A204.1 (cell line): ENCODE data around the gene ATAD3A.
A peak's percentile ranks its signal among the peaks of the same experiment; 100 is the strongest.
"Not testable (repeated sequence)": the region's sequence is repeated elsewhere in the genome, so short reads cannot be mapped to it uniquely, and the experiment has no call there.

ENCODE experiments used
- FAIRE-seq: peaks from 2 replicates; lab custom pipeline; 2012; peaks lifted over from hg19 to GRCh38; lab: Jason Lieb, UNC

ATAD3A gene

GRCh38 chr1:1511533-1512285, at the start of gene ATAD3A:
Gene ATAD3A, plus strand, starts transcription at chr1:1512162. Its CDS starts 107 bp downstream, at chr1:1512269.
- peak; percentile 9 for FAIRE-seq

DNA sequence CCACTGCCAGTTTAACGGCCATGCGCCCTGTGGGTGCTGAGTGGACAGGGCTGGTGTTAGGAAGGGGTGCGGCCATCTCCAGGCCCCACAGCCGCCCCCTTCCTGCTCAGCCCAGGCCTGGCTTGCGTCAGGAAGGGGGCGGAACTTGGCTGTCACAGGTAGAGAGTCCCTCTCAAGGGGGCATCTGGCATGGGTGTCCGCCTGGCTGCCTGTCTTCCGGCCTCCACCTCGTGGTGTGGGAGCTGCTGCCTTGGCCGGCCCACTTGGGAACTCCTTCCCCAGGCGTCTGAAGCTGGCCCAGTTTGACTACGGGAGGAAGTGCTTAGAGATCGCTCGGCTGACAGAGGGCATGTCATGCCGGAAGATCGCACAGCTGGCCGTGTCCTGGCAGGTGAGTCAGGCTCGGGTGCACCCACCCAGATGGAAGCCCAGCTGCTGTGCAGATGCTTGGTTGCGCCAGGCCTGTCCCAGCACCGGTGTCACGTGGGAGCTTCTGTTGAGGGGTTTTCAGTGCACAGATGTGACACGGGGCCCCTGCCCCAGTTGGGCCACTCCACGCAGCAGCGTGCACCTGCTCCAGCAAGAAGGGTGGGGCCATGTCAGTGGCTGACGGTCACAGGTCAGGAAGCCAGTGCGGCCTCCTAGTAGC, 49.5 kb upstream of the ATAD3A start:
- FAIRE-seq, result no peak

DNA sequence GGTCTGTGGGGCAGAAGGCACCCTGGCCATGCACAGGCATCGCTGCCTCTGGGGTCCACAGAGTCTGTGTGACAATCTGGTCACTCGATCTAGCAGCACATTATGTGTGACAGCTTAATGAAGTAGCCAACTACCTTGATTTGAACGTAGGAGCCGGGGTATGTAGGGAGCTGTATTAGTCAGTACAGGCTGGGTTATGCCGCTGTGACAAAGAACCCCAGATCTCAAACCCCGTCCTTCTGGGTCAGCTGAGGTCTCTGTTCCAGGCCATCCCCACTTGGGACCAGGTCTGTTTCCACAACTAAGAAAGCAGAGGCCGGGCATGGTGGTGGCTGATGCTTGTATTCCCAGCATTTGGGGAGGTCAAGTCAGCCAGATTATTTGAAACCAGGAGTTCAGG, 48.6 kb upstream of the ATAD3A start:
- no peak for FAIRE-seq

DNA sequence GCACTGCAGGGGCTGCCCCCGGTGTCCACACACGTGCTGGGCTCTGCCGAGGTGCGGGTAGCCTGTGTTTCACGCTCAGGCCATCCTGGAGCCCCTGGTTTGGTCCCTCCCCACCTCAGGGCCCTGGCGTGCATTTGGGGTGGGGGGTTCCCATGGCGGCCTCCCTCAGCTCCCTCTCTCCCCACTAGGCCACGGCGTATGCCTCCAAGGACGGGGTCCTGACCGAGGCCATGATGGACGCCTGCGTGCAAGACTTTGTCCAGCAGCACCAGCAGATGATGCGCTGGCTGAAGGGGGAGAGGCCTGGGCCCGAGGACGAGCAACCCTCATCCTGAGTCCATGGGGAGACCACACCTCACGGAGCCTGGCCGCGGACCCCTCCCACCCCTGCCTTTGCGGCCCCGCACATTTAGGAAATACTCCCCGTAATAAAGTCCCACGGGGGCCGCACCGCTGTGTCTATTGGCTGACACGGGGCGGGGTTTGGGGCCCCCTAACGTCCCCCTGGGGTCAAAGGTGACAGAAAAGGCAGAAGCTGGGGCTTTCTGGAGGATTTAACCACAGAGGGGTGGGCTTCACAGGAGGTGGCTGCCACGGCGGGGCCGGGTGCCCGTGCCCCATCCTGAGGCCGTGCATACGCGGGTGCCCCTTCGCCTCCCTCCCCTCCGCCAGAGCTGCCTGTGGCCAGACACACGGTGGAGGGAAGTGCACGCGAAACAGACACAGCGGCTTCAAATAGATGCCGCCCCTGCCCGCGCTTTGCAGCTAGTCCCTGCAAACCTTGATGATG, 43.6 kb upstream of the ATAD3A start:
- FAIRE-seq, result not testable (repeated sequence)

GRCh38 chr1:1470626-1471388, 41.2 kb upstream of the ATAD3A start:
- FAIRE-seq, result no peak

DNA sequence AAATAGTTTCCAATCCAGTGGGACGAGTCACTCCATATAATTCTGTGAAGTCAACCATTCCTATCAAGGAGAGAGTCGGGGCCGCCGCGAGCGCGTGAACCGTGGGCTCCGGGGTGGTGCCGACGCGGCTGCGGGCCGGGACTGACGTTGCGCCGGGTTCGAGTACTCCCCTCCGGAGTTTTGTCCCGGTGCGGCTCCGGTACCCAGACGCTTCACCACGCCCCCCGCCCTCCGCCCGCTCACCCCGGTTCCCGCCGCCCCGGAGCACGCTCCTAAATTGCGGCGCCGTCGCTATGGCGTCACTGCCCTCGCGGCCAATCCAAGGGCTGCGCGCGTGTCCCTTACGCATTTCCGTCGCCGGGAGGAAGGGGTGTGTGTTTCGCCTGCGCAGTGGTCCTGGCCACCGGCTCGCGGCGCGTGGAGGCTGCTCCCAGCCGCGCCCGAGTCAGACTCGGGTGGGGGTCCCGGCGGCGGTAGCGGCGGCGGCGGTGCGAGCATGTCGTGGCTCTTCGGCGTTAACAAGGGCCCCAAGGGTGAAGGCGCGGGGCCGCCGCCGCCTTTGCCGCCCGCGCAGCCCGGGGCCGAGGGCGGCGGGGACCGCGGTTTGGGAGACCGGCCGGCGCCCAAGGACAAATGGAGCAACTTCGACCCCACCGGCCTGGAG, 40.4 kb upstream of the ATAD3A start, which contains the start of gene ATAD3B:
Gene ATAD3B (plus strand): TSS at position 377 of the 664 bp plus-strand sequence. CDS start 120 bp downstream, at position 497.
- FAIRE-seq, result no peak

- FAIRE-seq, result not testable (repeated sequence)
These were observed 39.7 kb upstream of the ATAD3A start for GRCh38 chr1:1472053-1472876.

DNA sequence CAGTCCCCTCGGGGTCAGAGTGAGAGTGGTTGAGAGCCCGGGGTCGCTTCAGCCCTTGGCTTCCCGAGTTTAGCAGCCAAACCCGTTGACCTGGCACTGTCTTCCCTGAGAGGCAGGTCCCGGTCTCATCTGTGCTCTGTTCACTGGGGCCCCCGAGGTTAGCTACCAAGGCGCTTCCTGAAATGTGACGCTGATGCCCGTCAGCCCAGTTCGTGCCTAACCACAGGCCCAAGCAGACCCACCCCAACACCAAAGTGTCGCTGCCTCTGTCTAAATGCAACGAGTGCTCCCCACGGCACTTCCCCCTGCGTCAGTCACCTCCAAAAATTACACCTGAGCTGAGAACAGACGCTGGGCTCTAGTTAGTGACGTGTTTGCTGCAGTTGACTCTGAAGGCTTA, 36.0 kb upstream of the ATAD3A start:
- not testable (repeated sequence) for FAIRE-seq

GRCh38 chr1:1477206-1477605, 34.8 kb upstream of the ATAD3A start:
- FAIRE-seq, result no peak

DNA sequence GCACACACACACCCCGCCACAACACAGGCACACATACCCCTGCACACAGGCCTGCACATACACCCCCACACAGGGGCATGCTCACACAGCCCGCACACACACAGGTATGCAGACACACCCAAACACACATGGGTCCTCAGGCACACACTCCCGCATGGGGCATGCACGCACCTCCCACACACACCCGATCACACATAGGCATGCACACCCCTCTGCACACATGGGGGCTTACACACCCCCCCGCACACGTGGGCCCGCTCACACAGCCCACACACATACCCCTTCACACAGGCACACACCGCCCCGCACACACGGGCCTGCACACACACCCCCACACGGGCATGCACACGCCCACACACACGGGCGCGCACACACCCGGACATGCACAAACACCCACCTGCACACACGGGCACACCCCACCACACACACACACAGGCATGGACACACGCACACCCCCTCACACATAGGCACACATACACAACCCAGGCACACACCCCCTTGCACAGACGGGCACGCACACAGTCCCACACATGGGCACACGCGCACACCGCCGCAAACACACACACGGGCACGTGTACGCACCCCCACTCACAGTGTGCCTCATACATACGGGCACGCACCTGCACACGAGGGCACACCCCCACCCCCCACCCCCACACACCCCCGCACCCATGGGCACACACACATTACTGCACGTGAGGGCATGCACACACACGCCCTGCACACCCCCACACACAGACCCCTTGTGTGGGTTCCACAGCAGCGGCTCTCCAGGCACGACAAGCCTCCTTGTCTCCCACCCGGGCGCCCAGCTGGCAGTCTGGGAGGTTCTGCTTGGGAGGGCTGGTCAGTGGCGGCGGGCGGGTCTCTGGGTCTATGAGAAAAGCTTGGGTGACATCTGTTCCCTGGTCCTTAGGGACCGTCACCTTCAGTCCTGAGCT, 32.1 kb upstream of the ATAD3A start:
- no peak for FAIRE-seq

DNA sequence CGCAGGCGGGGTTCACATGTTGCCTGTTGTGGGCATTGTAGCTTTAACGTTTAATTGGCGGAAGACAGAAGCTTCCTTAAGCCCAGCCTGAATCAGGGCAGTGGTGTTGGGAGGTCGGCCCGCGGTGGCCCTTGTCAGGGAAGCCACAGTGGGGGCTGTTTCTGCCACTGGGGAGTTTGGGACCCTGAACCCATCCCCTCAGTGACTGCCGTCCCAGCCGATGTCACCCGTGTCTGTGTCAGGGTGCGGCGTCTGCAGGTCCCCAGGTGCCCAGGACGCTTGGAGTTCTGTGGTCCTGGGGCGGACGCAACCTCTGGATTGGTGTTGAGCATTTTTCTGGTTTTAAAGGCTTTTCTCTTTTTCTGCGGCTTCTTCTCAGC, 31.5 kb upstream of the ATAD3A start:
- FAIRE-seq, result not testable (repeated sequence)

DNA sequence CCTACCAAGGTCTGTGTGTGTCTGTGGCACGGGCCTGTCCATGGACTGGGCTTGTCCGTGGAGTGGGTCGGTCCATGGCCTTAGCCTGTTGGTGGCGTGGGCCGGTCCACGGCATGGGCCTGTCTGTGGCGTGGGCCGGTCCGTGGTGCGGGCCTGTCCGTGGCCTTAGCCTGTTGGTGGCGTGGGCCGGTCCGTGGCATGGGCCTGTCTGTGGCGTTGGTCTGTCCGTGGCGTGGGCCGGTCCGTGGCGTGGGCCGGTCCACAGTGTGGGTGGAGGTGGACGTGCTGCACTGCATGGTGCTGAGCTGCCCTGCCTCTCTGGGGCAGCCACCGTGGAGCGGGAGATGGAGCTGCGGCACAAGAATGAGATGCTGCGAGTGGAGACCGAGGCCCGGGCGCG, 30.2 kb upstream of the ATAD3A start:
- not testable (repeated sequence) for FAIRE-seq

- FAIRE-seq, result no peak
These were observed 29.1 kb upstream of the ATAD3A start for GRCh38 chr1:1482856-1483255.

DNA sequence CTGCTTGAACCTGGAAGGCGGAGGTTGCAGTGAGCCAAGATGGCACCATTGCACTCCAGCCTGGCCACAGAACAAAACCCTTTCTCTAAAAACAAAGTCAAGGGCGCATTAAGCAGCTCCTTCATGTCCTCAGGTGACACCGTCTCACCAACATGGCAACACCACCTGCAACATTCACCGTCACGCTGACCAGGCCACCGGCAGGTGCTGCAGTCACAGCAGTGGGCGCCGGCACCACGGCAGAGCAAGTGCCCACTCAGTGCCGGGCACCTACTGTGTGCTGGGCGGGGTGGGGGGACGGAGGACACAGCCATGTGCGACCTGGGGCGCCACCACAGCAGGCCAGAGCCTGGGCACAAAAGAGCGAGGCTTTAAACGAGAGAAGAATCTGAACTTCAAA, 28.2 kb upstream of the ATAD3A start:
- no peak for FAIRE-seq

DNA sequence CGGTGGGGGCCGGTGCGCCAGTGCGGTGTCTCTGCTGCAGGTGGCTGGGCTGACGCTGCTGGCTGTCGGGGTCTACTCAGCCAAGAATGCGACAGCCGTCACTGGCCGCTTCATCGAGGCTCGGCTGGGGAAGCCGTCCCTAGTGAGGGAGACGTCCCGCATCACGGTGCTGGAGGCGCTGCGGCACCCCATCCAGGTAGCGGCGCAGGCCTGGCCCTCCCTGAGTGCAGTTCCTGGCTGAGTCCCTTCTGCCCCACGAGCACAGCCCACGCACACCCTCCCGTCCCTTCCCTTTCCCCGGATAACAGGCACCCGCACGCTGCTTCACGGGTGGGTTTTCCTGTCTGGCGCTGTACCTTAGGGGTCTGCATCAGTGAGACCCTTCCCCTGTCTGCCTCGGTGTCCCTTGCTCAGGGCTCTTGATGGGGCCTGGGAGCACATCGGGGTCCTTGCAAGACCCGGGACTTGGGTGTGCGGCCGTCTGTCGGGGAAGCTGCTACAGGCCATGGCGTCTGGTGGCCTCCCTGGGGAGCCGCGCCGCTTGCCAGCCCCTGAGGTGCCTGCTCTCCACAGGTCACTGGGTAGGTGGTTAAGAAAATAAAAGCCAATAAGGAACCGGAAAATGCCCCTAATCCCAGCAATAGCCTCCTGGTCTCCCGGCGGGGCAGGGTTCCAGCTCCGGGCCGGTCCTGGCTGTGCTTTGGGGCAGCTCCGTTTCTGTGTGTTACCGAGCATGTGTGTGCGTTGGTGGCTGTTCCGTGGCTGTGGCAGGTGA, 26.8 kb upstream of the ATAD3A start:
- FAIRE-seq, result not testable (repeated sequence)

GRCh38 chr1:1485755-1486317, 26.1 kb upstream of the ATAD3A start:
- FAIRE-seq, result not testable (repeated sequence)

DNA sequence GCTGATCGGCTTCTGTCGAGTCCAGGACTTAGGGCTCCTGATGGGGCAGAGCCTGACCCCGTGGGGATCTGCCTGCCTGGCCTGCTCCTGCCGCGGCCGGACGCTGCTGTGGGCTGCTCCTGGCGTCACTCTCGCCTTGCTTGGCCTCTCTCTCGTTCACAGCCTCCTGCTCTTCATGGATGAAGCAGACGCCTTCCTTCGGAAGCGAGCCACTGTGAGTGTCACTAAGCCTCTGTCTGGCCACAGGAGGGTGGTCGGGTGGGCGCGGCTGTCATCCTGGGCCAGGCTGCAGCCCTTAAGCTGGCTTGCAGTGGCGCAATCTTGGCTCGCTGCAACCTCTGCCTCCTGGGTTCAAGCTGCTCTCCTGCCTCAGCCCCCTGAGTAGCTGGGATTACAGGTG, 24.3 kb upstream of the ATAD3A start:
- no peak for FAIRE-seq

DNA sequence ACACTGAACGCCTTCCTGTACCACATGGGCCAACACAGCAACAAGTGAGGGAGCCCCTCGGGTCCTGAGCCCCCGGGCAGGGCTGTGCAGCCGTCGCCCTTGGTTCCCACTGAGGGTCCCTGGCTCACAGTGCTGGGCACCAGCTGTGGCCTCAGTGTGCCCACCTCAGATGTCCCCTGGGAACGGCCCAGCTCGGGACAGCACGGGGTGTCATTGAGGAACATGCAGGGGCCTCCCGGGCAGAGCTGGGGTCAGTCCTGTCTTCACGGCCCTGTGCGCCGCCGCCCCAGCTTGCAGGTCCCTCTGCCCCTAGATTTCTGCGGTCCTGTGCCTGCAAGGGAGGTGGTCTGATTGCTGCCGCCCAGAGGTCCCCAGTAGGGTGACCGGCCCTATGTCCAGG, 22.7 kb upstream of the ATAD3A start:
- FAIRE-seq, result no peak
